Neural cell (in vitro differentiated cells): ENCODE results near the gene RELCH. TPM values are rescaled to one million over a fixed set of nuclear protein-coding genes. Genes with fewer than 3 reads are reported as not detected.

Experiments used
- H2AFZ ChIP-seq: fragments of 200-600, 300-800 bp; sonication (generic), shearing (Covaris generic); 2 replicates; pipeline ENCODE4 v1.6.0; 2014; ENCODE audit warnings: low read depth, mild to moderate bottlenecking, antibody characterized with exemption, low read length, moderate library complexity
- H3F3A ChIP-seq: fragments of 200-600 bp; shearing (Covaris generic); 2 replicates; pipeline ENCODE4 v1.6.1; 2016; ENCODE audit warnings: mild to moderate bottlenecking, moderate library complexity, mixed read lengths, antibody characterized with exemption, low read length; ENCODE audit not compliant: insufficient read depth, poor library complexity, severe bottlenecking
- H3K27ac ChIP-seq: fragments of 200-600, 300-800 bp; sonication (generic), shearing (Covaris generic); 2 replicates; pipeline ENCODE4 v1.5.1; 2014; ENCODE audit warnings: mild to moderate bottlenecking, low read length, moderate library complexity
- H3K27me3 ChIP-seq: fragments of 300-800, 200-600 bp; sonication (generic), shearing (Covaris generic); 2 replicates; pipeline ENCODE4 v1.6.0; 2014; ENCODE audit warnings: mild to moderate bottlenecking, low read depth, low read length, moderate library complexity; ENCODE audit not compliant: insufficient read depth
- H3K36me3 ChIP-seq: fragments of 300-800, 200-600 bp; sonication (generic), shearing (Covaris generic); 2 replicates; pipeline ENCODE4 v1.5.1; 2014; ENCODE audit warnings: mild to moderate bottlenecking, antibody characterized with exemption, low read length, moderate library complexity; ENCODE audit not compliant: insufficient read depth
- H3K4me2 ChIP-seq: fragments of 300-800, 200-600 bp; sonication (generic), shearing (Covaris generic); 2 replicates; pipeline ENCODE4 v1.6.0; 2014; ENCODE audit warnings: mild to moderate bottlenecking, low read length
- H3K4me3 ChIP-seq: fragments of 300-800, 200-600 bp; sonication (generic), shearing (Covaris generic); 2 replicates; pipeline ENCODE4 v1.5.1; 2014; ENCODE audit warnings: mild to moderate bottlenecking, low read length, moderate library complexity
- H3K79me2 ChIP-seq: fragments of 200-600 bp; shearing (Covaris generic); replicated peaks from 2 replicates; pipeline ENCODE4 v1.6.0; 2014; ENCODE audit warnings: mild to moderate bottlenecking, low read length, moderate library complexity; ENCODE audit not compliant: insufficient read depth
- H3K9ac ChIP-seq: fragments of 300-800, 200-600 bp; sonication (generic), shearing (Covaris generic); 2 replicates; pipeline ENCODE4 v1.6.1; 2016; ENCODE audit warnings: mild to moderate bottlenecking, low read length, mixed read lengths
- H3K9me2 ChIP-seq: fragments of 200-600 bp; shearing (Covaris generic); 2 replicates; pipeline ENCODE4 v1.6.1; 2016; ENCODE audit warnings: mild to moderate bottlenecking, low read length, mixed read lengths; ENCODE audit not compliant: insufficient read depth
- H3K9me3 ChIP-seq: fragments of 200-600, 300-800 bp; sonication (generic), shearing (Covaris generic); 2 replicates; pipeline ENCODE4 v1.6.1; 2016; ENCODE audit warnings: mild to moderate bottlenecking, mixed run types, low read length, moderate library complexity, mixed read lengths
- H4K20me1 ChIP-seq: fragments of 200-600 bp; shearing (Covaris generic); 2 replicates; pipeline ENCODE4 v1.6.1; 2016; ENCODE audit warnings: mild to moderate bottlenecking, mixed run types; ENCODE audit not compliant: insufficient read depth
- EP300 ChIP-seq: fragments of 450-650 bp; conservative IDR thresholded peaks from 2 replicates; pipeline ENCODE4 v1.6.1; 2014; ENCODE audit warnings: antibody characterized with exemption, mild to moderate bottlenecking, moderate library complexity; ENCODE audit not compliant: poor library complexity, severe bottlenecking
- EZH2 ChIP-seq: fragments of 200-600, 300-800 bp; shearing (Covaris generic), sonication (generic); IDR thresholded peaks from 2 replicates; pipeline ENCODE4 v1.6.1; 2014; ENCODE audit warnings: antibody characterized with exemption, low read length, borderline replicate concordance, mild to moderate bottlenecking; ENCODE audit not compliant: insufficient read depth, poor library complexity, severe bottlenecking
- MXI1 ChIP-seq: fragments of 450-650 bp; conservative IDR thresholded peaks from 2 replicates; pipeline ENCODE4 v1.6.1; 2014; ENCODE audit warnings: antibody characterized with exemption, mild to moderate bottlenecking; ENCODE audit not compliant: poor library complexity, severe bottlenecking
- POLR2AphosphoS5 ChIP-seq: IDR thresholded peaks from 2 replicates; pipeline ENCODE4 v1.6.1; 2012
- RAD21 ChIP-seq: fragments of 450-650 bp; conservative IDR thresholded peaks from 2 replicates; pipeline ENCODE4 v1.6.1; 2014; ENCODE audit warnings: antibody characterized with exemption, mild to moderate bottlenecking, moderate library complexity
- SMC3 ChIP-seq: fragments of 450-650 bp; conservative IDR thresholded peaks from 2 replicates; pipeline ENCODE4 v1.6.1; 2014; ENCODE audit warnings: antibody characterized with exemption, mild to moderate bottlenecking, moderate library complexity; ENCODE audit not compliant: poor library complexity
- TAF1 ChIP-seq: IDR thresholded peaks from 2 replicates; pipeline ENCODE4 v1.6.1; 2012; ENCODE audit warnings: low read depth
- polyA plus RNA-seq: library from polyadenylated mRNA; depleted of rRNA; stranded (reverse); fragments of >200 nt; gene quantifications from 2 replicates; pipeline ENCODE4 v1.2.3, GENCODE V29; 2014
- TF ChIP-seq, protein P1 (sequence below): fragments of 450-650 bp; IDR thresholded peaks from 2 replicates; pipeline ENCODE4 v1.5.1; 2014; ENCODE audit warnings: antibody characterized with exemption, mild to moderate bottlenecking, moderate library complexity; ENCODE audit not compliant: poor library complexity, severe bottlenecking
- TF ChIP-seq, protein P2 (sequence below): IDR thresholded peaks from 2 replicates; pipeline ENCODE4 v1.6.1; 2012; ENCODE audit warnings: borderline replicate concordance

RELCH gene
- polyA plus RNA-seq, 1 donor from 2014 or later = 80.2 TPM

DNA sequence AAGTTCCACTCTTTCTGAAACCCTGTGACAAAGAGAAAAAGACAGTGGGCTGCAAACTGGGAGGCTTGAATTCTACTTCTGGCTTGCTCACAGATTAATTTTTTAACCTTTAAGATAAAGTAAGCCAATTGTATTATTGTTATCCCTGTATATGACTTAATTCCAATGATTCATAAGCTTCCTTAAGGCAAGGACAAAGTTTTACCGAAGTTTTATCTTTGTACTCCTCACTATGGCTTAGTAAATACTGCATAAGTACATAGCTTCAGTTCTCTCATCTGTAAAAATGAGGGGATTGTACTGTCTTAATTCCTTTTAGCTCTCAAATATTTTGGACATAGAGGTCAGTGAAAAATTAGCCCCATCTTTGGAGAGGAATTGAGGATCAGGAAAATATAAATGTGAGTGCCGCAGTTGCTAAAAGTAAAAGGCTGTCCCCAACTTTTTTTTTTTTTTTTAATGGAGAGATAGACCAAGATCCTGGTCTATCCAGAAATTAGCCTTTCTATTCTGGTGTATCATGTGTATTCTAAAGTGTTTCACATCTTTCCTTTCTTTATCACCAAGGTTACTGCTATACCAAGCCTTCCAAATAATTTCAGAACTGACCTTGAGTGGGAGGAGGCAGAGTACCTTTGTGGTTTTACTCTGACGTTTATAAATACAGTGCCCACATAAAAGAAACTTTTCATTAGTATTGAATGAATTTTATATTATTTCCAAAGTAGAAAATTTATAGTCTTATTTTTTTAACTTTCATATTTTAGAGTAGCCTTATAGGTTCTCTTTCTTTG is 13.3 kb downstream of the RELCH start:
- Histone ChIP-seq H3K4me3 (no peak overlapping the region), H3K36me3 (no peaks in the 10 kb centered on the region), H3K9me3 (no peaks in the 10 kb centered on the region), H3K79me2 (peaks cover 60% of the 10 kb centered on the region), H3K9me2 (no peaks in the 10 kb centered on the region), H3F3A (no peaks in the 10 kb centered on the region), H4K20me1 (no peaks in the 10 kb centered on the region), H3K9ac (no peak overlapping the region), H3K4me2 (no peak overlapping the region), H3K27ac (no peak overlapping the region), H3K27me3 (no peaks in the 10 kb centered on the region), H2AFZ (no peak overlapping the region)
- no peak for TF ChIP-seq RAD21
- TF ChIP-seq SMC3 = no peak
- TF ChIP-seq MXI1 = no peak
- TF ChIP-seq EP300 = no peak
- no peak for TF ChIP-seq POLR2AphosphoS5
- no peak for TF ChIP-seq TAF1
- TF ChIP-seq, protein P1, sequence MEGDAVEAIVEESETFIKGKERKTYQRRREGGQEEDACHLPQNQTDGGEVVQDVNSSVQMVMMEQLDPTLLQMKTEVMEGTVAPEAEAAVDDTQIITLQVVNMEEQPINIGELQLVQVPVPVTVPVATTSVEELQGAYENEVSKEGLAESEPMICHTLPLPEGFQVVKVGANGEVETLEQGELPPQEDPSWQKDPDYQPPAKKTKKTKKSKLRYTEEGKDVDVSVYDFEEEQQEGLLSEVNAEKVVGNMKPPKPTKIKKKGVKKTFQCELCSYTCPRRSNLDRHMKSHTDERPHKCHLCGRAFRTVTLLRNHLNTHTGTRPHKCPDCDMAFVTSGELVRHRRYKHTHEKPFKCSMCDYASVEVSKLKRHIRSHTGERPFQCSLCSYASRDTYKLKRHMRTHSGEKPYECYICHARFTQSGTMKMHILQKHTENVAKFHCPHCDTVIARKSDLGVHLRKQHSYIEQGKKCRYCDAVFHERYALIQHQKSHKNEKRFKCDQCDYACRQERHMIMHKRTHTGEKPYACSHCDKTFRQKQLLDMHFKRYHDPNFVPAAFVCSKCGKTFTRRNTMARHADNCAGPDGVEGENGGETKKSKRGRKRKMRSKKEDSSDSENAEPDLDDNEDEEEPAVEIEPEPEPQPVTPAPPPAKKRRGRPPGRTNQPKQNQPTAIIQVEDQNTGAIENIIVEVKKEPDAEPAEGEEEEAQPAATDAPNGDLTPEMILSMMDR = no peak
- TF ChIP-seq, protein P2, sequence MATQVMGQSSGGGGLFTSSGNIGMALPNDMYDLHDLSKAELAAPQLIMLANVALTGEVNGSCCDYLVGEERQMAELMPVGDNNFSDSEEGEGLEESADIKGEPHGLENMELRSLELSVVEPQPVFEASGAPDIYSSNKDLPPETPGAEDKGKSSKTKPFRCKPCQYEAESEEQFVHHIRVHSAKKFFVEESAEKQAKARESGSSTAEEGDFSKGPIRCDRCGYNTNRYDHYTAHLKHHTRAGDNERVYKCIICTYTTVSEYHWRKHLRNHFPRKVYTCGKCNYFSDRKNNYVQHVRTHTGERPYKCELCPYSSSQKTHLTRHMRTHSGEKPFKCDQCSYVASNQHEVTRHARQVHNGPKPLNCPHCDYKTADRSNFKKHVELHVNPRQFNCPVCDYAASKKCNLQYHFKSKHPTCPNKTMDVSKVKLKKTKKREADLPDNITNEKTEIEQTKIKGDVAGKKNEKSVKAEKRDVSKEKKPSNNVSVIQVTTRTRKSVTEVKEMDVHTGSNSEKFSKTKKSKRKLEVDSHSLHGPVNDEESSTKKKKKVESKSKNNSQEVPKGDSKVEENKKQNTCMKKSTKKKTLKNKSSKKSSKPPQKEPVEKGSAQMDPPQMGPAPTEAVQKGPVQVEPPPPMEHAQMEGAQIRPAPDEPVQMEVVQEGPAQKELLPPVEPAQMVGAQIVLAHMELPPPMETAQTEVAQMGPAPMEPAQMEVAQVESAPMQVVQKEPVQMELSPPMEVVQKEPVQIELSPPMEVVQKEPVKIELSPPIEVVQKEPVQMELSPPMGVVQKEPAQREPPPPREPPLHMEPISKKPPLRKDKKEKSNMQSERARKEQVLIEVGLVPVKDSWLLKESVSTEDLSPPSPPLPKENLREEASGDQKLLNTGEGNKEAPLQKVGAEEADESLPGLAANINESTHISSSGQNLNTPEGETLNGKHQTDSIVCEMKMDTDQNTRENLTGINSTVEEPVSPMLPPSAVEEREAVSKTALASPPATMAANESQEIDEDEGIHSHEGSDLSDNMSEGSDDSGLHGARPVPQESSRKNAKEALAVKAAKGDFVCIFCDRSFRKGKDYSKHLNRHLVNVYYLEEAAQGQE = no peak
- TF ChIP-seq EZH2 = no peak

DNA sequence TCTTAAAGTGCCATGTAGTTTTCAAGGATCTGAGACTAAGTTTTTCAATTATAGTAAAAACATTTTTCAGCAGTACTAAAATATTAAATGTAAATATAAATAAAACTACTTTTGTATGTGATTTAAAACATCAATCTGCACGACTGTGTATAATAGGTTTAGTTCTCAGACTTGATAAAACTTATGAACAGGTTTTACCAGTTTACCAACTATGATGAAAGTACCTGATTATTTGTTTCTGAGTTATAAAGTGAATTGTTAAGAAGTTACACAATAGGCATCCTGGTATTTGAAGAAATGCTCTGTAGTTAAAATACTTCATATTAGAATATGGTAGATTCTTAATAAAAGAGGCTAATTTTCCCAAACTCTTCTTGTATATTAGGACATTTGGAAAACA is 14.8 kb downstream of the RELCH start:
- H2AFZ ChIP-seq = no peak overlapping the region
- no peak overlapping the region for H3K27ac ChIP-seq
- H3K36me3 ChIP-seq = no peaks in the 10 kb centered on the region
- no peak for TF ChIP-seq MXI1
- no peak for TF ChIP-seq SMC3
- TF ChIP-seq, protein P2 = no peak
- no peak for TF ChIP-seq EP300
- no peak for TF ChIP-seq TAF1
- TF ChIP-seq POLR2AphosphoS5 = no peak
- no peak for TF ChIP-seq RAD21
- TF ChIP-seq, protein P1 = no peak
- no peak for TF ChIP-seq EZH2
- H3K9ac ChIP-seq = no peak overlapping the region
- no peaks in the 10 kb centered on the region for H3K9me2 ChIP-seq
- no peak overlapping the region for H3K4me2 ChIP-seq
- no peaks in the 10 kb centered on the region for H3K9me3 ChIP-seq
- H4K20me1 ChIP-seq = no peaks in the 10 kb centered on the region
- H3K4me3 ChIP-seq = no peak overlapping the region
- no peaks in the 10 kb centered on the region for H3K27me3 ChIP-seq
- no peaks in the 10 kb centered on the region for H3F3A ChIP-seq
- peaks cover 61% of the 10 kb centered on the region for H3K79me2 ChIP-seq
